Colonic mucosa (tissue), 4 donors: ENCODE measurements around the gene TMEM131. TPM values are rescaled to one million over a fixed set of nuclear protein-coding genes. Genes with fewer than 3 reads are reported as not detected.
"Not testable (repeated sequence)": the region's sequence is repeated elsewhere in the genome, so short reads cannot be mapped to it uniquely, and the experiment has no call there.

Source experiments
- DNase-seq: peaks from one replicate; pipeline ENCODE4 v3.0.0-alpha.2; 2020
- H3K27ac ChIP-seq: fragments of 200-600 bp; one replicate; pipeline ENCODE4 v1.8.0; 2021
- H3K27me3 ChIP-seq: fragments of 200-600 bp; one replicate; pipeline ENCODE4 v1.8.0; 2021
- H3K36me3 ChIP-seq: fragments of 200-600 bp; one replicate; pipeline ENCODE4 v1.8.0; 2021
- H3K4me1 ChIP-seq: fragments of 200-600 bp; one replicate; pipeline ENCODE4 v1.8.0; 2021; ENCODE audit warnings: mild to moderate bottlenecking
- H3K4me3 ChIP-seq: fragments of 200-600 bp; one replicate; pipeline ENCODE4 v1.8.0; 2021
- H3K9ac ChIP-seq, 2 donors: one replicate each; pipeline ENCODE4 v1.7.0; 2013; ENCODE audit warnings: control low read depth in 2 of 2, low read depth in 2 of 2, low read length in 2 of 2
- H3K9me3 ChIP-seq: fragments of 200-600 bp; one replicate; pipeline ENCODE4 v1.8.0; 2021
- intact Hi-C: fragments of 100-400 bp; cut with DNase I; formaldehyde crosslinking; loops from one replicate; pipeline ENCODE4 v1.14.1; 2022
- total RNA-seq, 2 donors: library from RNA; stranded (reverse); fragmentation: NEBNext Ultra II Directional in 1 of 2; extraction: Animal tissue kit (Norgen Biotek cat#: 25700) in 1 of 2; gene quantifications; one replicate each; pipeline ENCODE4 v1.2.1, GENCODE V29; 2021
- TF ChIP-seq, protein P1 (sequence below): fragments of 200-600 bp; IDR thresholded peaks from one replicate; pipeline ENCODE4 v1.8.0; 2022; ENCODE audit warnings: antibody characterized with exemption, mild to moderate bottlenecking
- donor health status: healthy.
- donor health status: DM: no; HTN: no; CAD: no.
- donor health status: DM: no; HTN: no; CAD: no.

TMEM131 gene
- total RNA-seq, 2 donors from 2014 or later, result 52.4 to 60.8 TPM

DNA sequence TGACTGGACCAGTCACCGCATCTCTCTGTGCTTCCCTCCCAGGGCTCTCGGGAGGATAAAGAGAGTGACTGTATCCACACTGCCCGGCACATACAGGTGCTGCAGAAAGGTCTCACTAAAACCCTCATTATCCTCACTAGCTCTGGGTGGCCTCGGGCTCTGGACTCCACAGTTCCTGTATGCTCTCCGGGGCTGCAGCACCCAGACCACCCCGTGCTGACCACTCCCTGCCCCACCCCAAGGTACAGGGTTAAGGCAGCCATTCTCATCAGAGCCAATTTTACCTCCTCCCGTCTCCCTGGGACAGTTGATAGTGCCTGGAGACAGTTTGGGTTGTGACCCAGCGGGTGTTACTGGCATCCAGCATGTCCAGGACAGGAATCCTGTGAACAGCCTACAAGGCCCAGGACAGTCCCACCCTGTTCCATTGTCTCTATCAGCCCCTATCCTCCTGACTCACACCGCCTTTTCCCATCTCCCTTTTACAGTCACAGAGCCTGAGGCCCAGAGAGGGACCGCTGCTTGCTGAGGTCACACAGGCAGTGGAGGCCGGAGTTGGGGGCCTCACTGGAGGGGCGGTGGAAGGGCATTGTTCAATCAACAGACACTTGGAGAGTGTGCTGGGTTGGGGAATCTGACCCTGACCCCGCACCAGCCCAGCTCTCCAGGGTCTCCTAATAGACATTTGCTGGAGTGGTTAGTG lies 280.6 kb downstream of the TMEM131 start:
- no peak overlapping the region for H3K4me3 ChIP-seq
- TF ChIP-seq, protein P1, sequence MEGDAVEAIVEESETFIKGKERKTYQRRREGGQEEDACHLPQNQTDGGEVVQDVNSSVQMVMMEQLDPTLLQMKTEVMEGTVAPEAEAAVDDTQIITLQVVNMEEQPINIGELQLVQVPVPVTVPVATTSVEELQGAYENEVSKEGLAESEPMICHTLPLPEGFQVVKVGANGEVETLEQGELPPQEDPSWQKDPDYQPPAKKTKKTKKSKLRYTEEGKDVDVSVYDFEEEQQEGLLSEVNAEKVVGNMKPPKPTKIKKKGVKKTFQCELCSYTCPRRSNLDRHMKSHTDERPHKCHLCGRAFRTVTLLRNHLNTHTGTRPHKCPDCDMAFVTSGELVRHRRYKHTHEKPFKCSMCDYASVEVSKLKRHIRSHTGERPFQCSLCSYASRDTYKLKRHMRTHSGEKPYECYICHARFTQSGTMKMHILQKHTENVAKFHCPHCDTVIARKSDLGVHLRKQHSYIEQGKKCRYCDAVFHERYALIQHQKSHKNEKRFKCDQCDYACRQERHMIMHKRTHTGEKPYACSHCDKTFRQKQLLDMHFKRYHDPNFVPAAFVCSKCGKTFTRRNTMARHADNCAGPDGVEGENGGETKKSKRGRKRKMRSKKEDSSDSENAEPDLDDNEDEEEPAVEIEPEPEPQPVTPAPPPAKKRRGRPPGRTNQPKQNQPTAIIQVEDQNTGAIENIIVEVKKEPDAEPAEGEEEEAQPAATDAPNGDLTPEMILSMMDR, result no peak
- H3K9me3 ChIP-seq, result no peaks in the 10 kb centered on the region
- intact Hi-C loops, result no loop called here
- no peak for DNase-seq
- no peak overlapping the region for H3K27ac ChIP-seq
- H3K9ac ChIP-seq, result no peak overlapping the region
- H3K36me3 ChIP-seq, result no peaks in the 10 kb centered on the region
- no peaks in the 10 kb centered on the region for H3K4me1 ChIP-seq
- no peaks in the 10 kb centered on the region for H3K27me3 ChIP-seq

DNA sequence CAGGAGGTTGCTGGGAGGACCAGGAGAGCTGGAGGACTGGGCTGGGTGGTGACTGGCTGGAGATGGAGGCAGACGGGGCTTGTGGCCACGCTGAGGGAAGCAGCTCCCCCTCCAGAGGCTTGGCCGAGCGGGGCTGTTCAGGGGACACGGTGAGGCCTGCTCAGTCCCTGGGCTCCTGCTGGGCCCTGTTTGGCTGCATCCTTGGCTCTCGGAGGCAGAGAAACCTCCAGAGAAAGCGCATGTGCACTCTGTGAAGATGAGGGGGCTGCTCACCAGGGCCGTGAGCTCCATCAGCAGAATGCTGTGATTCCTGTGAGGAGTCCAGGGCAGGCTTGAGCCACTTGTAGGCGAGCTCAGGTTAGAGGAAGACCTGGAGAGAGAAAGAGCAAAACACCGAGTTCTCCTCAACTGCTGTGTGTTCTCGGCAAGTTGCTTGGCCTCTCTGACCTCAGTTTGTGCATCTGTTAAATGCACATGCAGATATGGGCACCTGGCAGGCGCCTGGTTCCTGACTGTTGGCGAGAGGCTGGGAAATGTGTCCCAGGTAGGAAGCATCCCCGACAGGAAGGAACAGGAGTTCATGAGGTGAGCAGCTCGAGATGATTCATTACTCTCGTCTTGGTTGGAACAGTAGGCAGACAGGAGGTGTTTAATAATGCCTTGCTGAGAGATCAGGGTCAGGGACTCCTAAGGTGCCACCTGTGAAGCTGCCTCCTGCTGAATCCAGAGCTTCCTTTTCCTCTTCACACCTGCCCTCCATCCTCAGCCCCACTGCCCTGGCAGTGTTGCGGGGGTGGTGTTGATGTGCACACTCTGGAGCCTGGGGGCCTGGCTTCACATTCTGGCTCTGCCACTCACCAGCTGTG lies 281.4 kb downstream of the TMEM131 start:
- H3K27ac ChIP-seq, result no peak overlapping the region
- DNase-seq, result no peak
- H3K9ac ChIP-seq, result peak overlapping the region; percentile 19 to 46
- no peaks in the 10 kb centered on the region for H3K36me3 ChIP-seq
- TF ChIP-seq, protein P1, result no peak
- intact Hi-C loops, result no loop called here
- H3K4me1 ChIP-seq, result no peaks in the 10 kb centered on the region
- peak overlapping the region; percentile 20 for H3K4me3 ChIP-seq
- no peaks in the 10 kb centered on the region for H3K27me3 ChIP-seq
- H3K9me3 ChIP-seq, result no peaks in the 10 kb centered on the region

DNA sequence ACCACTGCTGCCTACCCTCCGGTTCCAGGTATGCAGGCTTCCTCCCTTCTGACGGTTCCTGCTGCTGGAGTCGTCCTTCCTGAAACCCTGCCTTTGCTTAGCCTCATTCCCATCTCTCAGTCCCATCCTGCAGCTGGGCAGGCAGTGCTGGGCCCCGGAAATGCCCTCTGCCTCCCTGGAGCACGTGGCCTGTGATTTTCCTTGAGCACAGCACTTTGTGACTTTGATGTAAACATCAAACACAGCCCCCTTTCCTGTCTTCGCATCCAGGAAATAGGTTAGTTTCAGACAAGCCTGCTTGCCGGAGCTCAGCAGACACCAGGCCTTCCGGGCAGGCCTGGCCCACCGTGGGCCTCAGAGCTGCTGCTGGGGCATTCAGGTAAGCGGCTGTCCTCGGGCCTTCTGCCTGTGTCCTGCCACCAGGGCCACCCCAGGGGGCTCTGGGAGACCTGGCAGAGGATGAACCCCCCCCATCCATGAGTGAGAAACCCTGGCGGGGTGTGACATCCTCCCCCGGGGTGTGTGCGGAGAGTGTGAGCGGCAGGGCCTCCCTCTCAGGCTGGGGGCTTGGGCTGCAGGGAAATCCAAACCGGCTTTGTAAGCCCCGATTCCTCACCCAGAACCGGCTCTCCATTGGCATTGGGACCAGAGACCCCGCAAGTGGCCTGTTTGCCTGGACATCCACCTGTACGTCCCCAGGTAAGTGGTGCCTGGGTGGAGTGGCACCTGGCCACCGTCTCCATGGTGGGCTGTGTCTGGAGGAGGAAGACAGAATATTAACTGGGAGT lies 282.3 kb downstream of the TMEM131 start, which contains the start of gene ZAP70:
TSS of gene ZAP70 (plus strand) at position 281 of the 788 bp plus-strand sequence. CDS start 10,461 bp downstream, outside the sequence.
- TF ChIP-seq, protein P1, result no peak
- H3K4me3 ChIP-seq, result peak within 1 kb of the TSS; percentile 20
- no peaks in the 10 kb centered on the region for H3K4me1 ChIP-seq
- no peaks in the 10 kb centered on the region for H3K27me3 ChIP-seq
- no peaks in the 10 kb centered on the region for H3K9me3 ChIP-seq
- no peaks in the 10 kb centered on the region for H3K36me3 ChIP-seq
- DNase-seq, result no peak
- intact Hi-C loops, result no loop called here
- H3K9ac ChIP-seq, result peak within 1 kb of the TSS; percentile 19 to 46
- H3K27ac ChIP-seq, result peak within 1 kb of the TSS; percentile 17

DNA sequence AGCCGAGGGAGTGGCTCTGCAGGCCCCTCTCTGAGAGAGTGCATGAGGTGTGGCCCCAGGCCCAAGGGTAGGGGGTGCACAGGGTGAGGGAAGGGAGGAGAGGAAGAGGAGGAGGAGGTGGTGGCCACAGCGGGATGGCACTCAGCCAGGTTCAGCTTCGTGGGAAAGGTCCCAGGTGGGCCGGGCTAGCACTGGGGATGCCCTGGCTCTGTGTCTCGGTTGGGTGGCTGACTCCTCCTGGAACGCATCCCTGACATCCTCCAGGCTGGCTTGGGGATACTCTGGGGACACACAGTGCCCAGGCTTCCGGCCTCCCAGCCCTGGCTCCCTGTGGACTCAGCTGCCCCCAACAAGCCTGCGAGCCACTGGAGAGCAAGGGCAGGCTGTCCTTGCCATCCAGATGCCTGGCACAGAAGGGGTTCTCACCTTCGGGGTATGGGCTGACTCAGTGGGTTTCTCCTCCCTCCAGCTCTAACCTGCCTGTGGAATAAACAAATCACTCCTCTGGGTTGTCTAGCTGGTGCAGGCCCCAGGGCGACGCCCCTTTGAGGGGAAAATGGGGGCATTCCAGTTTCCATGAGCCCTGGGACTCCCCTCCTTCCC lies 283.0 kb downstream of the TMEM131 start:
- Histone ChIP-seq H3K4me1 (no peaks in the 10 kb centered on the region), H3K27ac (peak overlapping the region; percentile 17), H3K4me3 (no peak overlapping the region), H3K9me3 (no peaks in the 10 kb centered on the region), H3K27me3 (no peaks in the 10 kb centered on the region), H3K9ac (peak overlapping the region; percentile 12 to 19), H3K36me3 (no peaks in the 10 kb centered on the region)
- DNase-seq, result no peak
- intact Hi-C loops, result no loop called here
- TF ChIP-seq, protein P1, result no peak

DNA sequence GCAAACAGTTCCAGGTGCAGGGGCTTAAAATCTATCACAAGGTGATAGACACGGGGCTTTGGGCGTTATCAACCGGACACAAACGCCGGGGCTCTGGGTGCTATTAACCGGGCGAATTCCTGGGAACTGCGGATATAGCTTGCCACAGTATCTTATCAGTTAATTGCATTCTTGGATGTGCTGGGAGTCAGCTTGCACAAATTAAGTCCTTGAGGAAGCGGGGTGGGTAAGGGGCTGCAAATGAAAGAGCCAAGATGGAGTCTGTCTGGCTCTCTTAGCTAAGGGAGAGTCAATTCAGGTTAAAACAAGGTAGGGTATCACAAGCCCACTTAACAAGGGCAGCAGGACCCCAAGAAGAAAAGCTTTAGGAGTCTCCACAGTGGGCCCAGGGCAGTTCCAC lies 283.6 kb downstream of the TMEM131 start:
- intact Hi-C loops, H3K36me3 ChIP-seq, H3K4me1 ChIP-seq, H3K4me3 ChIP-seq, DNase-seq, H3K9ac ChIP-seq, H3K27me3 ChIP-seq, H3K9me3 ChIP-seq, H3K27ac ChIP-seq: not testable (repeated sequence)
